NCI-H526 (cell line): ENCODE measurements around the gene PLXDC1.
A peak's percentile ranks its signal among the peaks of the same experiment; 100 is the strongest.
"Not testable (repeated sequence)": the region's sequence is repeated elsewhere in the genome, so short reads cannot be mapped to it uniquely, and the experiment has no call there.

Experiments used
- DNase-seq, 2 experiments: peaks; one replicate each; lab custom pipeline; 2025; lab: John Stamatoyannopoulos, UW

The PLXDC1 gene

GRCh38 chr17:39181303-39181702 lies 29.9 kb upstream of the PLXDC1 start:
- DNase-seq, result no peak

- no peak for DNase-seq
Observed at GRCh38 chr17:39178536-39178935, 27.1 kb upstream of the PLXDC1 start.

- peak in 1 of 2 experiments; percentile 35 for DNase-seq
Observed at GRCh38 chr17:39177256-39177655, 25.8 kb upstream of the PLXDC1 start.

- no peak for DNase-seq
Observed at GRCh38 chr17:39175695-39176093, 24.3 kb upstream of the PLXDC1 start.

- peak; percentile 39 to 82 for DNase-seq
Observed at GRCh38 chr17:39174920-39175694, 23.7 kb upstream of the PLXDC1 start.

GRCh38 chr17:39173526-39174274 lies 22.3 kb upstream of the PLXDC1 start:
- DNase-seq, result no peak

- DNase-seq, result no peak
Observed at GRCh38 chr17:39173080-39173479, 21.6 kb upstream of the PLXDC1 start.

GRCh38 chr17:39171933-39172332 lies 20.5 kb upstream of the PLXDC1 start:
- DNase-seq, result no peak

- DNase-seq, result no peak
Observed at GRCh38 chr17:39170558-39170957, 19.1 kb upstream of the PLXDC1 start.

GRCh38 chr17:39170109-39170508 lies 18.7 kb upstream of the PLXDC1 start:
- no peak for DNase-seq

- no peak for DNase-seq
Observed at GRCh38 chr17:39169518-39169917, 18.1 kb upstream of the PLXDC1 start.

- DNase-seq, result no peak
Observed at GRCh38 chr17:39169101-39169500, 17.7 kb upstream of the PLXDC1 start.

GRCh38 chr17:39168503-39168902 lies 17.1 kb upstream of the PLXDC1 start:
- DNase-seq, result not testable (repeated sequence)

GRCh38 chr17:39167476-39167875 lies 16.0 kb upstream of the PLXDC1 start:
- DNase-seq, result no peak

GRCh38 chr17:39166437-39167335 lies 15.2 kb upstream of the PLXDC1 start:
- DNase-seq, result no peak

GRCh38 chr17:39165841-39166349 lies 14.5 kb upstream of the PLXDC1 start, which contains the start of gene ARL5C:
Gene ARL5C, minus strand, starts transcription at chr17:39166161. Its CDS starts 401 bp downstream, at chr17:39165760.
- DNase-seq, result no peak

GRCh38 chr17:39165178-39165840 lies 13.9 kb upstream of the PLXDC1 start:
- no peak for DNase-seq

GRCh38 chr17:39164675-39165143 lies 13.3 kb upstream of the PLXDC1 start:
- DNase-seq, result peak; percentile 56 to 83

- no peak for DNase-seq
Observed at GRCh38 chr17:39161962-39162361, 10.5 kb upstream of the PLXDC1 start.

GRCh38 chr17:39158623-39159022 lies 7.2 kb upstream of the PLXDC1 start:
- no peak for DNase-seq

GRCh38 chr17:39156491-39156890 lies 5.1 kb upstream of the PLXDC1 start:
- no peak for DNase-seq
